Measurements from ENCODE around the gene HIP1R.

Gene HIP1R

GRCh38 chr12:122849352-122850047 is 14.2 kb downstream of the HIP1R start:
- Histone ChIP-seq H3K79me2 (ENCODE audit: control insufficient read depth, low read length) (peaks cover 31% of the 10 kb centered on the region), H3K36me3 (ENCODE audit: control insufficient read depth, low read length) (peaks cover 9% of the 10 kb centered on the region; the same call in 1 of the 2 replicates), H3K27ac (ENCODE audit: low read depth, low read length) (no peak overlapping the region), H3K4me2 (ENCODE audit: low read length) (no peak overlapping the region), H3K9me2 (replicated peaks; ENCODE audit: control insufficient read depth, low read length) (no peaks in the 10 kb centered on the region), H3F3A (ENCODE audit: control insufficient read depth, insufficient read depth) (no peaks in the 10 kb centered on the region), H3K27me3 (ENCODE audit: control insufficient read depth, low read length) (no peaks in the 10 kb centered on the region), H3K4me3 (ENCODE audit: low read length) (no peak overlapping the region), H4K20me1 (ENCODE audit: control insufficient read depth, insufficient read depth, low read depth, low read length) (0 out of 2 replicates have a peak, but pooled peaks cover 4% of the 10 kb centered on the region), H3K4me1 (ENCODE audit: control insufficient read depth, low read length) (no peaks in the 10 kb centered on the region), H3K9me3 (ENCODE audit: control insufficient read depth, insufficient read depth, low read length) (no peaks in the 10 kb centered on the region)
- TF ChIP-seq EZH2phosphoT487 (IDR thresholded peaks at IDR 0.05; ENCODE audit: borderline replicate concordance, low read length), result no peak
- TF ChIP-seq, protein P1, sequence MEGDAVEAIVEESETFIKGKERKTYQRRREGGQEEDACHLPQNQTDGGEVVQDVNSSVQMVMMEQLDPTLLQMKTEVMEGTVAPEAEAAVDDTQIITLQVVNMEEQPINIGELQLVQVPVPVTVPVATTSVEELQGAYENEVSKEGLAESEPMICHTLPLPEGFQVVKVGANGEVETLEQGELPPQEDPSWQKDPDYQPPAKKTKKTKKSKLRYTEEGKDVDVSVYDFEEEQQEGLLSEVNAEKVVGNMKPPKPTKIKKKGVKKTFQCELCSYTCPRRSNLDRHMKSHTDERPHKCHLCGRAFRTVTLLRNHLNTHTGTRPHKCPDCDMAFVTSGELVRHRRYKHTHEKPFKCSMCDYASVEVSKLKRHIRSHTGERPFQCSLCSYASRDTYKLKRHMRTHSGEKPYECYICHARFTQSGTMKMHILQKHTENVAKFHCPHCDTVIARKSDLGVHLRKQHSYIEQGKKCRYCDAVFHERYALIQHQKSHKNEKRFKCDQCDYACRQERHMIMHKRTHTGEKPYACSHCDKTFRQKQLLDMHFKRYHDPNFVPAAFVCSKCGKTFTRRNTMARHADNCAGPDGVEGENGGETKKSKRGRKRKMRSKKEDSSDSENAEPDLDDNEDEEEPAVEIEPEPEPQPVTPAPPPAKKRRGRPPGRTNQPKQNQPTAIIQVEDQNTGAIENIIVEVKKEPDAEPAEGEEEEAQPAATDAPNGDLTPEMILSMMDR (IDR thresholded peaks at IDR 0.05; ENCODE audit: low read depth, low read length, poor library complexity, severe bottlenecking), result no peak

DNA sequence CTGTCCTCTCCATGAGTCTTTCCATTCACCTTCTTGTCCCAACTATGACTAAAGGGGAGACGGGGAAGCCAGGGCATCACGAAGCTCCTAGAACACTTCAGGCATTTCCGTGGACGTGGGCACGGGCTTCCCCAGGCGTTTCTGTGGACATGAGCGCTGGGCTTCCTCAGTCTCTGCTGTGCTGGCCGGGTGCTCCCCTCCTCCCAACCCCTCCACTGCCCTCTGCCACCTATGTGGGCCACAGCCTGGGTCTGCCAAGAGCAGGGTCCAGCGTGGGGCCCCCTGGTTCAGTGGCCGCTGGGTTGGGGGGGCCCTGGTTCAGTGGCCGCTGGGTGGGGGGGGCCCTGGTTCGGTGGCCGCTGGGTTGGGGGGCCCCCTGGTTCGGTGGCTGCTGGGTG is 14.8 kb downstream of the HIP1R start:
- H3K27ac ChIP-seq (ENCODE audit: low read depth, low read length), result no peak overlapping the region
- H3K9me3 ChIP-seq (ENCODE audit: control insufficient read depth, insufficient read depth, low read length), result no peaks in the 10 kb centered on the region
- H3K4me1 ChIP-seq (ENCODE audit: control insufficient read depth, low read length), result no peaks in the 10 kb centered on the region
- no peak for TF ChIP-seq EZH2phosphoT487 (IDR thresholded peaks at IDR 0.05; ENCODE audit: borderline replicate concordance, low read length)
- TF ChIP-seq, protein P1 (IDR thresholded peaks at IDR 0.05; ENCODE audit: low read depth, low read length, poor library complexity, severe bottlenecking), result no peak
- H3K27me3 ChIP-seq (ENCODE audit: control insufficient read depth, low read length), result no peaks in the 10 kb centered on the region
- H3F3A ChIP-seq (ENCODE audit: control insufficient read depth, insufficient read depth), result no peaks in the 10 kb centered on the region
- H3K36me3 ChIP-seq (ENCODE audit: control insufficient read depth, low read length), result peaks cover 9% of the 10 kb centered on the region; the same call in 1 of the 2 replicates
- no peak overlapping the region for H3K4me2 ChIP-seq (ENCODE audit: low read length)
- no peaks in the 10 kb centered on the region for H3K9me2 ChIP-seq (replicated peaks; ENCODE audit: control insufficient read depth, low read length)
- 0 out of 2 replicates have a peak, but pooled peaks cover 4% of the 10 kb centered on the region for H4K20me1 ChIP-seq (ENCODE audit: control insufficient read depth, insufficient read depth, low read depth, low read length)
- no peak overlapping the region for H3K4me3 ChIP-seq (ENCODE audit: low read length)
- peaks cover 25% of the 10 kb centered on the region for H3K79me2 ChIP-seq (ENCODE audit: control insufficient read depth, low read length)

DNA sequence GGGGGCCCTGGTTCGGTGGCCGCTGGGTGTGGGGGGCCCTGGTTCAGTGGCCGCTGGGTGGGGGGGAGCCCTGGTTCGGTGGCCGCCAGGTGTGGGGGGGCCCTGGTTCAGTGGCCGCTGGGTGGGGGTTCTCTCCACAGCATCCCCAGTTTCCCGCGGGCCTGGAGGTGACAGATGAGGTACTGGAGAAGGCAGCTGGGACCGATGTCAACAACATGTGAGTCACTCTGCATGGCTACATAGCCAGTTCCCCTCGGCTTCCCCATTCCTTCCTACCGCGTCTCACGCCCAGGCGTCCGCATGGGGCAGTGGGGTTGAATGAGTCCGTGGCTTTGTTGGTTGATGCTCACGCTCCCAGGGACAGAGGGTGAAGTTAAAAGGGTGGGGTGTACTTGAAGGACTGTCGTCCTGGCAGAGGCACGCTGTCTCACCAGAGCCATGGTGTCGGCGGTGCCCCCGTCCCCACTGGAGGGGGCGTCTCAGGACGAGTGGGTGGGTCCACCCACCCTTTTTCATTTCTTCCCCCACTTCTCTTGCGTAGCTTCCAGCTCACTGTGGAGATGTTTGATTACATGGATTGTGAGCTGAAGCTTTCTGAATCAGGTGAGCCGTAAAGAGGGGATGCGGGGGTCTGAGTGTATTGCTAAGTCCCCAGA is 15.6 kb downstream of the HIP1R start:
- no peaks in the 10 kb centered on the region for H3K4me1 ChIP-seq (ENCODE audit: control insufficient read depth, low read length)
- no peaks in the 10 kb centered on the region for H3K9me3 ChIP-seq (ENCODE audit: control insufficient read depth, insufficient read depth, low read length)
- no peak overlapping the region for H3K4me2 ChIP-seq (ENCODE audit: low read length)
- no peak overlapping the region for H3K4me3 ChIP-seq (ENCODE audit: low read length)
- no peaks in the 10 kb centered on the region for H3F3A ChIP-seq (ENCODE audit: control insufficient read depth, insufficient read depth)
- H3K27me3 ChIP-seq (ENCODE audit: control insufficient read depth, low read length), result no peaks in the 10 kb centered on the region
- 0 out of 2 replicates have a peak, but pooled peaks cover 4% of the 10 kb centered on the region for H4K20me1 ChIP-seq (ENCODE audit: control insufficient read depth, insufficient read depth, low read depth, low read length)
- TF ChIP-seq, protein P1 (IDR thresholded peaks at IDR 0.05; ENCODE audit: low read depth, low read length, poor library complexity, severe bottlenecking), result no peak
- no peak for TF ChIP-seq EZH2phosphoT487 (IDR thresholded peaks at IDR 0.05; ENCODE audit: borderline replicate concordance, low read length)
- H3K27ac ChIP-seq (ENCODE audit: low read depth, low read length), result no peak overlapping the region
- H3K9me2 ChIP-seq (replicated peaks; ENCODE audit: control insufficient read depth, low read length), result no peaks in the 10 kb centered on the region
- H3K79me2 ChIP-seq (ENCODE audit: control insufficient read depth, low read length), result peaks cover 17% of the 10 kb centered on the region
- peaks cover 14% of the 10 kb centered on the region; the same call in 1 of the 2 replicates for H3K36me3 ChIP-seq (ENCODE audit: control insufficient read depth, low read length)

Data from DOHH2 (cell line).